ENCODE measurements around the gene FGF14.
"Not testable (repeated sequence)": the region's sequence is repeated elsewhere in the genome, so short reads cannot be mapped to it uniquely, and the experiment has no call there.

Gene FGF14

DNA sequence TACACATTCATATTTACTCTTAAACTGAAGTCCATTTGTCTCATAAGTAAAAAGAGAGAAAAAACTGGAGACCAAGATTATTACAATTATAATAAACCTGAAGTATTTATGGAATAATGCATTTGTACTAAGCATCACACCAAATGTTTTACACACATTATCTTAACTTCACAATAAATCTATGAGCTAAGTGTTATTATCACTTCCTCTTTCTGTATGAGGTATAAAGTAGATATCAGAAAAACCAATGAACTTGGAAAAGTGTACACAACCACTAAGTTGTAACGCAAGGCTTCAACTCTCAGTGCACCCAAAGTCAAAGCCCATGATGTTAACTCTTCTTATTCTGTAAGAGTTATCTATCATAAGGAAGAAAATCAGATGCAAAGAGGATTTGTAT, 274.7 kb downstream of the FGF14 start:
- TF ChIP-seq, protein P1, sequence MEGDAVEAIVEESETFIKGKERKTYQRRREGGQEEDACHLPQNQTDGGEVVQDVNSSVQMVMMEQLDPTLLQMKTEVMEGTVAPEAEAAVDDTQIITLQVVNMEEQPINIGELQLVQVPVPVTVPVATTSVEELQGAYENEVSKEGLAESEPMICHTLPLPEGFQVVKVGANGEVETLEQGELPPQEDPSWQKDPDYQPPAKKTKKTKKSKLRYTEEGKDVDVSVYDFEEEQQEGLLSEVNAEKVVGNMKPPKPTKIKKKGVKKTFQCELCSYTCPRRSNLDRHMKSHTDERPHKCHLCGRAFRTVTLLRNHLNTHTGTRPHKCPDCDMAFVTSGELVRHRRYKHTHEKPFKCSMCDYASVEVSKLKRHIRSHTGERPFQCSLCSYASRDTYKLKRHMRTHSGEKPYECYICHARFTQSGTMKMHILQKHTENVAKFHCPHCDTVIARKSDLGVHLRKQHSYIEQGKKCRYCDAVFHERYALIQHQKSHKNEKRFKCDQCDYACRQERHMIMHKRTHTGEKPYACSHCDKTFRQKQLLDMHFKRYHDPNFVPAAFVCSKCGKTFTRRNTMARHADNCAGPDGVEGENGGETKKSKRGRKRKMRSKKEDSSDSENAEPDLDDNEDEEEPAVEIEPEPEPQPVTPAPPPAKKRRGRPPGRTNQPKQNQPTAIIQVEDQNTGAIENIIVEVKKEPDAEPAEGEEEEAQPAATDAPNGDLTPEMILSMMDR (IDR thresholded peaks at IDR 0.05; ENCODE audit: borderline replicate concordance, insufficient read depth, low read depth, low read length) = no peak
- H3K4me3 ChIP-seq (ENCODE audit: low read depth, low read length) = no peak overlapping the region

DNA sequence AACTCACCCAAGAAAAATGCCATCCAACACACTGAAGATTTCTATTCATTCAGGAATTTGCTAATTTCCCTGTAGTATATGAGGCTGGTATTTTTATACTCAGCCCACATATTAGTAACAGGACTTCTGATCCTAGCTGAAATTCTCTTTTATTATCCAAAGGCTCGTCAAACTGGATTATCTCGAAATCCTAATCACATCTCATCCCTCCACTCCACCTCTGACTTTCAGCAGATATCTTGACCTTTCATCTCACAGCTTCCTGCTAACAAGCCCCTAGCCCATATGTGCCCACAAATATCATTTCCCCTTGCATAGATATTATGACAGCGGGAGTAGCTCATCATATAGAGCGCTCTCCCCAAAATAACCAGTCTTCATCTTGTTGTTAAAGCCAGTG, 279.7 kb downstream of the FGF14 start:
- H3K4me3 ChIP-seq (ENCODE audit: low read depth, low read length) = no peak overlapping the region
- TF ChIP-seq, protein P1 (IDR thresholded peaks at IDR 0.05; ENCODE audit: borderline replicate concordance, insufficient read depth, low read depth, low read length) = no peak

DNA sequence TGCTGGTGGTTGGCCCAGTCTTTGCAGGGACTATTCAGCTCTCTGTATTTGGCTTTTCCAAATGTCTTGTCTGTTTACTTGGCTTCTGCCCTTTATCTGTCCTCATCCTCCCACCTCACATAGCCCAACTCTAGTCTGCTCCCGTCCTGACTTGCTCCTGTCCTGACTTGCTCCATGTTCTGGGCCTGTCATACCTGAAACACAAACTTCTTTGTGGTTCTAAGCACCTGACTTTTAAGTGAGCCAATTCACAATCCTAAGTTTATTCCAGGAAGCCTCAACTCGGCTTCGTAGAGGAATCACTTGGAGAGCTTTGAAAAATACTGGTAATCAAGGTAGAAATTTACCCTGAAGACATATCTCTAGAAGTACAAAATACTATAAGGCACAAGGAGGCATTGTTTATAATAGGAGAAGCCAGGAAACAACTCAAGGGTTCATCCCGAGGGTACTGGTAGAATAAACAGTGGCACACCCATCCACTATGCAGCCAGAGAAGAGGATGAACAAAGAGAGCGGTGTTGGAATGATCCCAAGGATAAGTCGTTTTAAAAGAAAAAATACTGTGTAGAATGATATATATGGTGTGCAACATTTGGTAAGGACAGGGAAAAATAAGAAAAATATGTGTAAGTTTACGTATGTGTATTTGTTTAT, 284.5 kb downstream of the FGF14 start:
- TF ChIP-seq, protein P1 (IDR thresholded peaks at IDR 0.05; ENCODE audit: borderline replicate concordance, insufficient read depth, low read depth, low read length) = no peak
- no peak overlapping the region for H3K4me3 ChIP-seq (ENCODE audit: low read depth, low read length)

DNA sequence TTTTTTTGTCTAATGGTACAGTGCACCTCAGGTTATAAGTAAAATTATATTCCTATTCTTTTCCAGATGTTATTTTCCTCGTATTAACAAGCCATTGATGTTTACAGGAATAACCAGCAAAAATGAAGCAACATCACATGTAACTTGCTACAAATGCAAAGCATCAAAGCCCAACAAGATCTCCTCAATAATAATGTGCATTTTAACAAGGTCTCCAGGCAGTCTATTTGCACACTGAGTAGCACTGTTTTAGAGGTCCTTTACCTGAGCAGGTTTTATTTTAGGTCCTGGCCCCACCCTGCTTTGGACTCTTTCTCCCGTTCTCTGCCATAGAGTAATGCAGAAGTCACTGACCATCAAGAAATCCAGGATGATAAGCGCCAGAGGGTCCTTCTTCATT, 298.4 kb downstream of the FGF14 start:
- TF ChIP-seq, protein P1 (IDR thresholded peaks at IDR 0.05; ENCODE audit: borderline replicate concordance, insufficient read depth, low read depth, low read length) = no peak
- H3K4me3 ChIP-seq (ENCODE audit: low read depth, low read length) = no peak overlapping the region

DNA sequence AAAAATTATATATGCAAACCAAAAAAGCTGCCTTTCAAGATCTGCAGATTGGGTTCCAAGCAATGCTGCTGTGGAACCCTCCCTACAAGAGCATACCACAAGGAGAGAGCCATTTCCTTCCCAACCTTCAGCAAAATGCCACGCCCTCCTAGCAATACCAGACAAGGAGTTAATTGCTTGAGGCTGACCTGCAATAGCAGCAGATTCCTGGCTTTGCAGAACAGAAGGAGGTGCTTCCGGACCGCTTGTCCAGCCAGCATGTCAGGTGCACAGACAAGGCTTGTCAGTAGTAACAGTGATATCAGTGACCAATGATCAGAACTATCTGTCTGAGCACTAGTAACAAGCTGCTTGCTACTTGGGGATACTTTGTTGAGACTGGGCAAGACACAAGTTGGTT, 301.6 kb downstream of the FGF14 start:
- TF ChIP-seq, protein P1 (IDR thresholded peaks at IDR 0.05; ENCODE audit: borderline replicate concordance, insufficient read depth, low read depth, low read length) = no peak
- H3K4me3 ChIP-seq (ENCODE audit: low read depth, low read length) = no peak overlapping the region

DNA sequence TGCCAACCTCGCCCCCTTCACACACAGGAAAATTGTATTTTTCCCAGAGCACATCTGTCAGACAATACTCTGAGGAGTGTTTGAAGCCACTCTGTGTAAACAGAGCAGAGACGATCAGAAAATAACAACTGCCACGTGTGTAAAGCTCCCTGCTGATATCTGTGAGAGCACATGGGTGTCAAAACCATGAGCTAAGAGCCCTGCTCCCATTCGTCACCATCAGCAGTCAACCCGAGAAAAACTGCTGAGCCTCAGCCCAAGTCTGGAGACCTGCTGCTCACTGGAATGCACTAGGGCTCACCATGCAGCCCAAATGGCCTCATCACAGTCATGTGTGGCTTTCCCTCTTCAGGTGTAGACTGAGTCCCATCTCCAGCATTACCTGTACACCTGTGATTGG, 304.1 kb downstream of the FGF14 start:
- H3K4me3 ChIP-seq (ENCODE audit: low read depth, low read length) = no peak overlapping the region
- TF ChIP-seq, protein P1 (IDR thresholded peaks at IDR 0.05; ENCODE audit: borderline replicate concordance, insufficient read depth, low read depth, low read length) = no peak

DNA sequence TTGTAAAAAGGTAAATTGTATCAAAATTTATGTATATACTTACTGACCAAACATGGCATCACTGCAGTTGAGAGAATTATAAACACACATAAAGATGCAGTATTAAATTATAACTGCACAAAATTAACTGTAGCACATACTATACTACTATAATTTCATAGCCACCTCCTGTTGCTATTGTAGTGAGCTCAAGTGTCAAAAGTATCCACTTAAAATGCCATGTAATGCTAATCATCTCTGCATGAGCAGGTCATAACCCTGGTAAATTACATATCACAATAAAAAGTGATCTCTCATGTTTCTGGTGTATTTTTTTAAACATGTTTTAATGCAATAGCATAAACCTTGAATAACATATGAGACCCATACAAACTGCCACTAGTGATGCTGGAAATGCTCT, 308.6 kb downstream of the FGF14 start:
- not testable (repeated sequence) for H3K4me3 ChIP-seq (ENCODE audit: low read depth, low read length)

DNA sequence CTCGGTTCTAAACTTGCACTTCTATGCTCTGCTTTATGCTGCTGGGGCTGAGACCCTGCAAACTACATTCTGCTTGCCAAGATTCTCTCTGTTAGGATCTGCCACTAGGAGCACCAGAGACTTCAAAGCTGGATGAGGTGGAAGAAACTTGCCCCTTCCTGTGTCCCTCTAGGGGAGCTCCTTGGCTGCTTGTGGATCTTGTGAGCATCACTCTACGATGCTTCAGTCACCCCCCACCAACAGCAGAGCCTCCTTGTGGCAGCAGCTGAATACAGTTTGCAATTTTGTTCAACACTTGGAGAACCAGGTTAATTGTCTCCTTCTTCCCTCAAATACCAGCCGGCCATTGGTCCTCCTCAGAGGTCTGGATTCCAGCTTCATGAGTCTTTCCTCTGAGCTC, 310.6 kb downstream of the FGF14 start:
- TF ChIP-seq, protein P1 (IDR thresholded peaks at IDR 0.05; ENCODE audit: borderline replicate concordance, insufficient read depth, low read depth, low read length) = no peak
- H3K4me3 ChIP-seq (ENCODE audit: low read depth, low read length) = no peak overlapping the region

All from GM12875 (cell line).